Erythroblast (primary cell): Measurements from ENCODE around the gene IL22RA2.

Source experiments
- DNase-seq, 2 experiments: peaks; one replicate each; lab custom pipeline; 2025; lab: John Stamatoyannopoulos, UW
- GATA1 ChIP-seq: IDR thresholded peaks from 2 replicates; pipeline ENCODE4 v1.6.1; 2011; ENCODE audit warnings: low read depth, mild to moderate bottlenecking, control low read depth, low read length, moderate library complexity
- POLR2A ChIP-seq: IDR thresholded peaks from 2 replicates; pipeline ENCODE4 v1.6.1; 2011; ENCODE audit warnings: mild to moderate bottlenecking, low read length

IL22RA2 gene

DNA sequence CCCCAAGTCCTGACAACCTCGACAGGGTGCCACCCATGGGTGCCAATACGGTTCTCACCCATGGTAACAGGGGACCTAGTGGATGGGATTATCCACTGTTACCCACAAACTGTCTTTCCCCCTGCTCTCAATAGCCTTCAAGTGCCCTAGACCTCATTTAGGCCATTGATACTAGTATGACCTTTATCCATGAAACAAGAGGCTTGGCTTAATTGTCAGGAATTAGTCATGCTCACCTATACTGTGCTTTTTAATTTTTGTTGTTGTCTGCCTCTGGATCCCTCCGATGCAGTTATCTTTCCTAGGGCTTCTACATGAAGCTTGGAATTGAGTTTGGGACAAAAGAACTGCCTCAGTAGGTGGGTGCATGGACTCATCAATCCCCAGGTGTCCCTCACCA lies 11.8 kb upstream of the IL22RA2 start:
- TF ChIP-seq POLR2A (no peak), GATA1 (no peak)
- DNase-seq: no peak

DNA sequence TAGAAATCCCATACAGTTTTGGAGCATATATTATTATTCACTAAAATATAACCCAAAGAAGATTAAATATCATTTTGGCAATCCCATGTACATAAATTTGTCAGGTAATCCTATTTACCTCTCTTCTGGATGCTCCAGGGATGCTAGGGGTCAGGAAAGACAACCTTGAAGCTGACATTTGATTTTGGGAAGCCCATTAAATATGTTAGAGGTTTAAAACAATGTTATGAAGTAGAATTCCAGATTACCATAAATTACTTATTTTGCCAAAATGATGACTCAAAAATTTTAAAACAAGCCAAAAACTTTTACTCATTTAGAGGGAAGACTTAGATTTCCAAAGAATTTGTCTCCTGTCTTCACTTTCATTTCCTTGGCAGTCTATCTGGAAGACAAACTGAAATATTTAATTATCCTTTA lies 9.2 kb upstream of the IL22RA2 start:
- no peak for DNase-seq
- no peak for TF ChIP-seq GATA1
- TF ChIP-seq POLR2A: no peak

DNA sequence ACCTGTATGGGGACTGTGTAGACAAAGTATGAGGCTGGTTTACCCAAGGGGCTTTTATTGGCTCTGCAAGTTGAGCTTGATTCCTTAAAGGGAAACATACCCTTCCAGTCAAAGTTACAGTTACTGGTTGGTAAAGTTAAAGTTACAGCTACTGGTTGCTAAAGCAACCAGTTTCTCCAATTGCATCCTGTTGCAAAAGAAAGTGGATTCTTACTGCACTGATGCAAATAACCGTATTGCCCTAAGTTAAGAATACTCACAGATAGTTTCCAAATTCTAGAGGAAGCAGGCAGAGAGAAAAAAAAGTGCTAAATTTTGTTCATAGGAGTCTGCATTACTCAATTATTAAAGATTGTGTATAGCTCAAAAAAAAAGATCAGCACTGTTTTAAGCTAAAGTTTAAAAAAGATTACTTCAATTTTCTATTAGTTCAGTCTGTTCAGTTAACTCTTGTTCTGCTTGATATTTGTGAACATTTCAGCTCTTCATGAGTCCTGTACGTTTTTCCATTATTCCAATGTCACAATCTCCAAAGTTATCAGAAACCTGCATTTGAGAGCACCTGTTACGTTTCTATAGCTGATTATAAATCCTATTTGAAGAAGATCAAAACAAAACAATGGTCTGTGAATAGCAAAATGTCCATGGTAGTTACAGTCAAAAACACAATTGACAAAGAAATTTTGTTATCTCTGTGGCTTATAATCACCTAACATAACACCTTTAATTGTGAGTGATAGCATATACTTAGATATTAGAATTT lies 8.6 kb upstream of the IL22RA2 start:
- TF ChIP-seq POLR2A (no peak), GATA1 (no peak)
- no peak for DNase-seq

DNA sequence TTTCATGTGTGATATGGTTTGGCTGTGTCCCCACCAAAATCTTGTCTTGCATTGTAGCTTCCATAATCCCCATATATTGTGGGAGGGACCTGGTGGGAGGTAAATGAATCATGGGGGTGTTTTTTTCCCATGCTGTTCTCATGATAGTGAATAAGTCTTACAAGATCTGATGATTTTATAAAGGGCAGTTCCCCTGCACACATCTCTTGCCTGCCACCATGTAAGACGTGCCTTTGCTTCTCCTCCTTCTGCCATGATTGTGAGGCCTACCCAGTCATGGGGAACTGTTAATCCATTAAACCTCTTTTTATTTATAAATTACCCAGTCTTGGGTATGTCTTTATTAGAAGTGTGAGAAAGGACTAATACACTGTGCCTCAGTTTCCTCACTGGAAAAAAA lies 4.2 kb upstream of the IL22RA2 start:
- no peak for TF ChIP-seq POLR2A
- no peak for TF ChIP-seq GATA1
- DNase-seq: no peak

DNA sequence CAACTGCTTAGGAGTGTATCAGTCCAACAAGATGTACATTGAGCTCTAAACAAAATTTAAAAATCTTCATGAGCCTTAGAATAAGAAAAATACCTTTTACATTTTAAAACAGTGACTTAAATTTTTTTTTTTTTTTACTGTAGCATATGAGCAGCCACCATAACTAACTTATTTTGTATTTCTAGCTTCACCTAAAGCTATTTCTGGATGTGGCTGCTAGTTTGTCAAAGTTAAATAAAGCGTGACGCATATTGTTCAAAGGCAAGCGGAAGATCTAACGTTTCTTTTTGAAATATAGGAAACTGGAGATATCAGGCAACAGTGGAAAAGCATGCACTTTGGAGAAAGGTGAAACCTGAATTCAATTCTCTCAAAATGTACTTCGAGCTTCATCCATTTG lies 3.3 kb upstream of the IL22RA2 start:
- no peak for TF ChIP-seq POLR2A
- TF ChIP-seq GATA1: no peak
- no peak for DNase-seq

DNA sequence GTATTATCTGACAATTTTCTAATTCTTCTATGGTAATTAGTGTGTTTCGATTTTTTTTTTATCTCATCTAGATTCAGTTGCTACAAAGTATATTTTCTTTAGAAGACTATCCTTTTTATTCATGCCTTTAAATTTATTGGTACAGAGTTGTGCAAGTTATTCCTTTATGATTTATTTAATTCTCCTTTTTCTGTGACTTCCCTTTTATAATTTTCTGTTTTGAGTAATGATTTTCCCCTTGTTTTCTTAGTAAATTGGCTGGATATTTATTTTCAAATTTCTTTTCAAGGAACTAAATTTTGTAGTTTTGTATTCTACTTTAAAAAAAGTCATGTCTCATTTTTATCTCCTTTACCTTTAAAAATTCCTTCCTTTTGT lies 2.4 kb upstream of the IL22RA2 start:
- no peak for TF ChIP-seq GATA1
- no peak for TF ChIP-seq POLR2A
- DNase-seq: no peak

DNA sequence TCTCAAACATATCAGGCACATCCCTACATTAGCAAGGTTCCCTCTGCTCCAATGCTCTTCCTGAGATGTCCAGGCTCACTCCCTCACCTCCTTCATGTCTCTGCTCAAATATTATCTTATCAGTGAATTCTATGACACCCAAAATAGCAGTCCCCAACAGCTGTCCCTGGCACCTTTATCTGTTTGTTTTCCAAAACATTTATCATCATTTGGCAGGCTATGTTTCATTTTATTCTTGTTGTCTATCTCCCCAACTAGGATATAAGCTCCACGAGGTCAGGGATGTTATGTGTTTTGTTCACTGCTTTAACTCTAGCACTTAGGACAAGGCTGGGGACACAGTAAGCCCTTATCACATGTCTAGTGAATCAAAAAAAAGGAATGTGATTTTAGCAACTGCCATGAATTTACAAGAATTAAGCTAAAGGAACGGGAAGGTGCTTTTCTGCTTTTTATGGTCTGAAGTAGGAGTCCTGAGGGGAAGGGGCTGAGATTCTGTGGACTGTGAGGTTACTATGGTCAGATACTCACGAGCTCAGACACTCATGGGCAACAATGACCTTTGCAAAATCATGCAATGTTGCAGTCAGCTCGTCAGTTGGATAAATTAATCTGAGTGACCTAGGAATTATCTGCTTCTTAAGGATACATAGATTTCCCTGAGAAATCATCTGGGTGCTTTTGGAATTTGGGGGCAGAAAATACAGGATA lies 1.9 kb upstream of the IL22RA2 start:
- TF ChIP-seq POLR2A (no peak), GATA1 (no peak)
- DNase-seq: no peak

DNA sequence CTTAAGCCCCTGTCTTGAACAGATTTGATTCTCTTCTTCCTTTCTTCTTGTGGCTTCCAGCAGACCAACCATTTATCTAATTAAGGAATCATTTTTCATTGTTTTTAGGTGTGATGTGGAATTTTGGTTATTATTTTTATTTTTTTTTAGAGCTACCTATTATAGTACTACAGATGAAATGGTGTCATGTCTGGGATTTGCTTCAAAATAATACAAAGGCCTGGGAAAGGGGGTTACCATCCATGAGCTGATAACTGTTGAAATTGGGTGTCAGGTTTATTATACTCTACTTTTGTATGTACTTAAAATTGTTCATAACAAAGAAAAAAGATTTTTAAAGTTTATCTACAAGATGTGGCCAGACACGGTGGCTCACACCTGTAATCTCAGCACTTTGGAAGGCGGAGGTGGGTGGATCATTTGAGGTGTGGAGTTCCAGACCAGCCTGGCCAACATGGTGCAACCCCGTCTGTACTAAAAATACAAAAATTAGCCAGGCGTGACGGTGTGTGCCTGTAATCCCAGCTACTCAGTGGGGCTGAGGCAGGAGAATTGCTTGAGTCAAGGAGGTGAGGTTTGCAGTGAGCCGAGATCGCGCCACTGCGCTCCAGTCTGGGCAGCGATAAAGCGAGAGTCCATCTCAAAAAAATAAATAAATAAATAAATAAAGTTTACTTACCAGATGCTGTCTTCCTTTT lies 561 bp downstream of the IL22RA2 start:
- DNase-seq: no peak
- TF ChIP-seq GATA1: no peak
- TF ChIP-seq POLR2A: no peak

DNA sequence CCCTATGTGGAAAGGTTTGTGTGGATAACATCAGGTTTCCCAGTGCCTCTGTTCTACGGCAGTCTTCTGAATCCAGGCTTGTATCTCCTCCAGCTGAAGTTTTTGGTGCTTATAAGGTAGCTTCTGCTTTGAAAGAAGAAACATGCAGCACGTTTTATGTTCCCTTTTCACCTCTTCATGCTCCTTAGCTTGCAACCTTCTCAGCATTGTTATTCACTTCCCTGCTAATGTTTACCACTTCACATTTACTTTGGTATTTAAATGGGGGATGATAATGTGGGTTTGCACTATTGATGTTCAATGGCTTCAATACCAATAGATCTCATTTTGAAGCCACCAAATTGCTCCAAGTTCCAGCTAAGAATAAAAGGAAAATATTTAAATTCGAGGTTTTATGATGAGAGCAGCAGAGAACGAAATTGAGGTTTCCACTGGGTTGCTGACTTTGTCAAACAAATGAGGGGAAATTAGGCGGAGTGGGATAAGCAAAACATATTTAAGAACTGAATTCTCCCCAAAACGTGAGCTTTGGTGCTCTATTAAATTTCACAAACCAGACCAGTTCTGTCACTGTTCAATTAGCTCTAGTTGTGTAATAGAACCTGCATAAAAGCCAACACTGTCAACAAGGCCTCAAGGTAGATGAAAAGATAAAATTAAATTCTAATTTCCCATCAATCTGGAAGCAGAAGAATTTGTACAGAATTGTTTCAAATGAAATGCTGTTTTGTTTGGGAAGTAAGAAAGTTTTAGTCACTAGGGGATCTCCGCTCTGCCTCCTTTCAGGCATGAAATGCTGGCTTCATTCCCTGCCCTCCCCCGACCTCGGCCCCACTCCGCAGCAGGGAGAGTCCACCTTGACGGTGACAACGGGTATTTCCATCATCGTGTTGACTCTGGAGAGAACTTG lies 1.4 kb downstream of the IL22RA2 start:
- no peak for DNase-seq
- TF ChIP-seq GATA1 (no peak), POLR2A (no peak)

DNA sequence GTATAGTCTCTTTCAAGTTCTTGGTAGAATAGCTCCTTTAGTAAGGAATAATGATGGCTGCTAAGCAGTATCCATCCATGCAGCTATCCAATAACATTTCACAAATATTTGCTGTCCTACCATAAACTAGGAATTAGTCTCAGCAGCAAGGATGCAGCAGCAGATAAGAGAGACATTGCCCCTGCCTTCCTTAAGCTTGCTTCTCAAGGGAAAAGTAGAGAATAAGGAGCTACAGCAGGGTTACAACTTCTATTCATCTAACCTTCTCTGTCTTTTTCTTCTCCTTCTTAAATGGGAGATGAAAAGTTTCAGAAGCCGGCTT lies 2.4 kb downstream of the IL22RA2 start:
- DNase-seq: no peak
- no peak for TF ChIP-seq POLR2A
- TF ChIP-seq GATA1: no peak

DNA sequence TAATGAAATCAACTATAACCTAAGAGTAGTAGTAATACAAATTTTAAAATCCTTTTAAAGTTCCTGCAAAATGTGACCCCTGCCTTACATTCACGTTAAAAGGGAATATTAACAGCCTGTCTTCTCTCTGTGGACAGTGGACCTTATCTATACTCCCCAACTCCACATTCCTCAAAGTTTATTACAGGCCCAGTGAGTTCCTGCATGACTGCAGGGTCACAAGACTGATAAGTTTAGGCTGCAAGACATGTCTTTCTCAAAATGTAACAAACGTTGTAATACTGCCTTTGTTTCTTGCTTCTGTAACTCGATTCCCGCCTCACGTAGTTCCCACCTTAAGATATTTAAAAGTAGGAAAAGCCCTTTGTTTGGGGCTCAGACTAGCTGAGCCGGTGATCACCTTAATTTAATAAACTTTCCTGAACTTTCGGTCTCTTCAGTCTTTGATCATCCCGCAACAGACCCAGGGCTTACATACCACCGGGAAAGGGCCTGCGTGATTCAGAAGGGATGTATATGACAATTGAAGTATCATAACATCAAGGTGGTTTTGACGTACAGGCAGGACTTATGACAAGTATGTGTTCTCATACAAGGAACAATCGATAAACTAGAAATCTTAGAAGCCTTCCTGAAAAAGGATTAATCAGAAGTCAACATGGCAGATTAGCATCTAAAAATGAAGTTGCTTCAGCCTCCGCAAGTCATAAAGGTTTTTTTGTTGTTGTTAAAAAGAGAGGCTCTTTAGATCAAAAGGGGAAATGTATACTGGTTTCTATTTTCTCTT lies 3.0 kb downstream of the IL22RA2 start:
- no peak for TF ChIP-seq GATA1
- no peak for TF ChIP-seq POLR2A
- no peak for DNase-seq

DNA sequence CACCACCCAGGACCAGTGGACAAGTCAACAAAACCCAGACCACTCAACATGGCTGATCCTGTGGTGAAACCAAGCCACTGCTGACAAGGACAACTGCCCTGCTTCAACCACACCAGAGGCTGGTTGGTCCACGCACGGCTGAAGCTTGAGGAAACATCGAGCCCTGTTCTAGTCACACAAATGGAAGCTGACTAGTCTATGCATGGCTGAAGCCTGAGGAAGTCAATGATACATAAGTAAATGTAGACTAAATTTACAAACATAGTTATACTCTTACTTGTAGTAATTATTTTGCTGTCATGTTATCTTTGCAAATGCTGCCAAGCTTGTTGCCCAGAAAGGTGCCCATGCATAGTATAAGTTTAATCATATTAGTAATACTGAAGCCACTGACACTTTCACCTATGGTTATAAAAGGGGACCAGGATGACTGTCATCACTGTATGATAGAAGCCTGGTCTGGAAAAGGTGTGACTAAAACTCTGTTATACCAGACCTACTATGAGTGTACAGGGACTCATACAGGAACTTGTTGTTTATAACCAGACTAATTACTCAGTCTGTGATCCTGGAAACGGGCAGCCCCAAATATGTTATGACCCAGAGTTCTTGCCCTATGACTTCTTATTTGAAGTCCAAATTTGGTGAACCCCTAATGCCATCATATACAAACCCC lies 5.6 kb downstream of the IL22RA2 start:
- TF ChIP-seq POLR2A: no peak
- no peak for TF ChIP-seq GATA1
- DNase-seq: no peak
